Putamen (tissue), 1 donor: Measurements from ENCODE around the gene HPX.

ENCODE experiments used
- DNase-seq: peaks from one replicate; pipeline ENCODE4 v3.0.0-alpha.2; 2016; ENCODE audit warnings: low spot score

The HPX gene

DNA sequence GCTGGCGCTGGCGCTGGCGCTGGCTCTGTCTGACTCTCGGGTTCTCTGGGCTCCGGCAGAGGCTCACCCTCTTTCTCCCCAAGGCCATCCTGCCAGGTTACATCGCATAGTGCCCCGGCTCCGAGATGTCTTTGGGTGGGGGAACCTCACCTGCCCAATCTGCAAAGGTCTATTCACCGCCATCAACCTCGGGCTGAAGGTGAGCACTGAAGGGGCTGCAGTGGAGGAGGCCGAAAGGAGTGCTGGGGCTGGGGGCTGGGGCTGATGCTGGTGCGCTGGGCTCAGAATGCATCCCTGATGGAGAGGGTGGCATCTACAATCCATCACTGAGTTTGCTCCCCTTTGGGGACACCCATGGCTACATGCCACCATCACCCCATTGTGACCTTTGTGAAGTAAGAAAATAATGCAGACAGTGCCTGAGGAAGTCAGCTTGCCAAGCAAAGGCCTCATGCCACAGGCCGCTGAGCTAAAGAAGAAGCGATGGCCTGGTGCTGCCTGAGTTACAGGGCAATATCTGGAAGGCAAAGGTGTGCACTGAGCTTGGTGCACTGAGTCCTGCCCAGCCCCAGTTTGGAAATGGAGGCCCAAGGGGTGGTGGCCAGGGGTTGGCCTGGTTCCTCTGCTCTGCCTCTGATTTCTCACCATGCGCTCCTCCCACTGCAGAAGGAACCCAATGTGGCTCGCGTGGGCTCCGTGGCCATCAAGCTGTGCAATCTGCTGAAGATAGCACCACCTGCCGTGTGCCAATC, 49.9 kb downstream of the HPX start:
- no peak for DNase-seq

DNA sequence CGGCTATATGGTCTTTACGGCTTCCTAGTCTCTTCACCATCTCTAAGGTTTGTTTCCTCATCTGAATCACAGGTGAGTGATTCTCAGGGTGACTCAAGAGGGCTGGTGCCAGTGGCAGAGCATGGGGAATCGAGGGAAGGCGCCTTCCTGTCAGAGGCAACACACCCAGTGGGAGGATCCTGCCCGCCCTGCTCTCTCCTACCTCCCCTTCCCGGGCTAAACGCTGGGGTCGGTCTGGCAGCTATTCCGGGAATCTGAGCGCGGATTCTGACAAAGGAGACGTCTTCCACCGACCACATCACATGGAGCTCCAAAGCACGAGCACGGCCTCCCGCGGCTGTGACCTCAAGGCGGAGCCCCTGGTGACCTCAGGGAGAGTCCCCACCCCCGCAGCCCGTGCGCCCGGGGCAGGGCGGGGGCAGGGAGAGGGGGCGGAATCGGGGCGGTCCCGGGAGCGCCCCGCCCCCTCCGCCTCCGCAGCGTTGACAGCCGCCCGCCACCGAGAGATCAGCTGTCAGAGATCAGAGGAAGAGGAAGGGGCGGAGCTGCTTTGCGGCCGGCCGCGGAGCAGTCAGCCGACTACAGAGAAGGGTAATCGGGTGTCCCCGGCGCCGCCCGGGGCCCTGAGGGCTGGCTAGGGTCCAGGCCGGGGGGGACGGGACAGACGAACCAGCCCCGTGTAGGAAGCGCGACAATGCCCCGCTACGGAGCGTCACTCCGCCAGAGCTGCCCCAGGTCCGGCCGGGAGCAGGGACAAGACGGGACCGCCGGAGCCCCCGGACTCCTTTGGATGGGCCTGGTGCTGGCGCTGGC, 50.7 kb downstream of the HPX start, which contains the start of gene SMPD1:
TSS of gene SMPD1 (plus strand) at position 570 of the 813 bp plus-strand sequence. CDS start at position 695, 125 bp downstream.
- peak; percentile 93 for DNase-seq

DNA sequence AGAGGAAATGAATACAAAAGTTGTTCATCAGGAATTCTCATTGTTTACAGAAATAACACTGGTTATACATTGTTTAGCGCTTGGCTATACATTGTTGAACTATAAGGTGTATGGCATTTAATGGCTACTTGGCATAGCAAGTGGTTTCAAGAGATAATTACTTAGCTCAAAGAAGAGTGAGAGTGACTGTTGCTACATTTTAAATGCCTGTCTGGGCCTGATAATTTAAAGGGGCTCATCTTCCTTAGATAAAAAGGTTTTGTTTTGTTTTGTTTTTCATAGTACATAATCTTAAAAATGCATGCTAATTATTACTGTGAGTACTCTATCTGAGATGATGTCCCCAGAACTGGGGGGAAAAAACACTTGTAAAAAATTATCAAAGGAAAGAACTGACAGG, 52.0 kb downstream of the HPX start:
- no peak for DNase-seq

DNA sequence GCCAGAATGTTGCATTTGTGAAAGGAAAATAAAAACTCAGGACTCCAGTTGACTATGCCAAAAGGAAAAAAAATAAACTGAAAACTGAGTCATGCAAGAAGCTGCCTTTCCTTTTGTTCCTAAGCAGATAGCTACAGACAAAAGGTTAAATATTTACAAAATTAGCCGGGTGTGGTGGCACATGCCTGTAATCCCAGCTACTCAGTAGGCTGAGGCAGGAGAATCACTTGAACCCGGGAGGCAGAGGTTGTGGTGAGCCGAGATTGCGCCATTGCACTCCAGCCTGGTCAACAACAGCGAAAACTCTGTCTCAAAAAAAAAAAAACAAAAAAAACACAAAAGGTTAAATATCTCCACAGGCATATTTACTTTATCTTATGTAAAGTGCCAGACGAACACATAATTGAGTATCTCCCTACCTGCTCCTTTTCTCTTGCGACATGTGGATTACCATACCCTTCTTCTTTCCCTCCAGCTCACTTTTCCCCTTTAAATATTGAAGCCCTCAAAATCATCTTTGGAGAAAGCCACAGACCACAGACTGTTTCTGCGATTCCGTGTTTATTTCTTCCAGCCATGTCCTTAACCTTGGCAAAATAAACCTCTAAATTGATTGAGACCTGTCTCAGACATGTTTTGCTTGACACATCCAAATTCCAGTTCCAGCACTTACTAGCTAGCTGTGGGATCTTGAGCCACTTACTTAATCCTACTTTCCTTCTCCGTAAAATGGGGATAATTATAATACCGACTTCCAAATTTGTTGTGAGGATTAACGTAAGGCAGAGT, 52.8 kb downstream of the HPX start:
- DNase-seq = no peak

DNA sequence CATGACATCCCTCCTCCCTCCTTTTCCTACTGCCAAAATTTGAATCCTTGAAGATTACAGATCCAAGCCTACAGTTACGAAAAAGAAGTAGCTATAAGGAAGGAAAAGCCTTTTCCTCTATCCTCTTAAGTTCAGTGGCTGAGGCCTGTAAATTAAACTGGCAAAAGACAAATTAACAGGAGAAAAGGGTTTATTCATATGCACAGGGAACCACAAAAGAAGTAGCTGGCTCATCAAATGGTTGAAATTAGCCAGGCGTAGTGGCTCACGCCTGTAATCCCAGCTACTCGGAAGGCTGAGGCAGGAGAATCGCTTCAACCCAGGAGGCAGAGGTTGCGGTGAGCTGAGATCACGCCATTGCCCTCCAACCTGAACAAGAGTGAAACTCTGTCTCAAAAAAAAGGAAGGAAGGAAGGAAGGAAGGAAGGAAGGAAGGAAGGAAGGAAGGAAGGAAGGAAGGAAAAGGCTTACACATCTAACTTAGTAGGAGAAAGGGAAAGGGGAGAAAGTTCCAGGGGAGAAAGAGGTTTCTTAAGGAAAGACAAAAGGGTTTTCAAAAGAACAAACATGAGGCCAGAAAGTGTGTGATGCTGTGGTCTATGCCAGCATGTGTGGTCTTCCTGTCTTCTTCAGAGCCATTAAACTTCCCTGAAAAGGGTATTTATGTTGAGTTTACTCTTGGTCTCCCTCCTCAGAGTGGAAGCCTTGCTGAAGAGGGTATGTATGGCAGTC, 55.6 kb downstream of the HPX start:
- DNase-seq = no peak
